Astrocyte of the spinal cord (primary cell): ENCODE results near the gene SLC6A5.

Experiments
- DNase-seq: peaks from one replicate; pipeline ENCODE4 v3.0.0; 2011; ENCODE audit warnings: low read depth, low spot score
- H3K4me3 ChIP-seq: 2 replicates; pipeline ENCODE4 v1.5.1; 2011; ENCODE audit warnings: low read depth, mild to moderate bottlenecking, low read length, moderate library complexity
- CTCF ChIP-seq: IDR thresholded peaks from 2 replicates; pipeline ENCODE4 v1.5.1; 2012; ENCODE audit warnings: low read depth, mild to moderate bottlenecking, low read length, inconsistent platforms
- in situ Hi-C: cut with HindIII; loops from 2 replicates; pipeline ENCODE4 v1.10.0; 2017; ENCODE audit warnings: low sequenced_read_pairs

The SLC6A5 gene

GRCh38 chr11:20620988-20621387 lies 21.6 kb downstream of the SLC6A5 start:
- no peak for TF ChIP-seq CTCF
- H3K4me3 ChIP-seq = no peak overlapping the region
- in situ Hi-C loops = no loop called here
- DNase-seq = no peak

- DNase-seq = no peak
- no peak overlapping the region for H3K4me3 ChIP-seq
- in situ Hi-C loops = no loop called here
- TF ChIP-seq CTCF = no peak
Measured at GRCh38 chr11:20621679-20622078, 22.3 kb downstream of the SLC6A5 start.

GRCh38 chr11:20623252-20623651 lies 23.8 kb downstream of the SLC6A5 start:
- TF ChIP-seq CTCF = no peak
- in situ Hi-C loops = no loop called here
- no peak for DNase-seq
- no peak overlapping the region for H3K4me3 ChIP-seq

- DNase-seq = no peak
- H3K4me3 ChIP-seq = no peak overlapping the region
- in situ Hi-C loops = no loop called here
- no peak for TF ChIP-seq CTCF
Measured at GRCh38 chr11:20626279-20626678, 26.9 kb downstream of the SLC6A5 start.

- in situ Hi-C loops = no loop called here
- no peak for DNase-seq
- no peak overlapping the region for H3K4me3 ChIP-seq
- no peak for TF ChIP-seq CTCF
Measured at GRCh38 chr11:20627026-20627425, 27.6 kb downstream of the SLC6A5 start.

GRCh38 chr11:20627701-20628100 lies 28.3 kb downstream of the SLC6A5 start:
- no peak for DNase-seq
- in situ Hi-C loops = no loop called here
- TF ChIP-seq CTCF = no peak
- no peak overlapping the region for H3K4me3 ChIP-seq
